HG02588 (cell line): Measurements from ENCODE around the gene PARP3.
A peak's percentile ranks its signal among the peaks of the same experiment; 100 is the strongest.

Experiments used
- ATAC-seq: cut with Tn5 transposase; IDR thresholded peaks from one replicate; pipeline ENCODE4 v1.9.1; 2021; ENCODE audit warnings: mild to moderate bottlenecking, moderate library complexity; ENCODE audit not compliant: unreplicated experiment

The PARP3 gene

GRCh38 chr3:51933471-51934138 lies 8.6 kb upstream of the PARP3 start:
- no peak for ATAC-seq

- ATAC-seq, result no peak
Measured at GRCh38 chr3:51934139-51934850, 7.9 kb upstream of the PARP3 start.

GRCh38 chr3:51934991-51935885 lies 6.9 kb upstream of the PARP3 start:
- no peak for ATAC-seq

GRCh38 chr3:51935886-51936755 lies 6.0 kb upstream of the PARP3 start:
- no peak for ATAC-seq

GRCh38 chr3:51937014-51937413 lies 5.1 kb upstream of the PARP3 start:
- ATAC-seq, result no peak

- no peak for ATAC-seq
Measured at GRCh38 chr3:51937611-51938450, 4.3 kb upstream of the PARP3 start.

- ATAC-seq, result no peak
Measured at GRCh38 chr3:51938780-51939425, 3.3 kb upstream of the PARP3 start.

GRCh38 chr3:51940648-51941462 lies 1.3 kb upstream of the PARP3 start:
- ATAC-seq, result no peak

- no peak for ATAC-seq
Measured at GRCh38 chr3:51941463-51941797, 733 bp upstream of the PARP3 start.

- peak; percentile 22 for ATAC-seq
Measured at GRCh38 chr3:51942603-51943450, 664 bp downstream of the PARP3 start.

- ATAC-seq, result no peak
Measured at GRCh38 chr3:51943451-51944391, 1.6 kb downstream of the PARP3 start.

- no peak for ATAC-seq
Measured at GRCh38 chr3:51944451-51945021, 2.4 kb downstream of the PARP3 start.

GRCh38 chr3:51945031-51945840 lies 3.1 kb downstream of the PARP3 start:
- no peak for ATAC-seq

GRCh38 chr3:51945926-51946705 lies 4.0 kb downstream of the PARP3 start:
- ATAC-seq, result no peak

GRCh38 chr3:51946796-51947195 lies 4.6 kb downstream of the PARP3 start:
- no peak for ATAC-seq
